ENCODE results near the gene LOXHD1.

DNA sequence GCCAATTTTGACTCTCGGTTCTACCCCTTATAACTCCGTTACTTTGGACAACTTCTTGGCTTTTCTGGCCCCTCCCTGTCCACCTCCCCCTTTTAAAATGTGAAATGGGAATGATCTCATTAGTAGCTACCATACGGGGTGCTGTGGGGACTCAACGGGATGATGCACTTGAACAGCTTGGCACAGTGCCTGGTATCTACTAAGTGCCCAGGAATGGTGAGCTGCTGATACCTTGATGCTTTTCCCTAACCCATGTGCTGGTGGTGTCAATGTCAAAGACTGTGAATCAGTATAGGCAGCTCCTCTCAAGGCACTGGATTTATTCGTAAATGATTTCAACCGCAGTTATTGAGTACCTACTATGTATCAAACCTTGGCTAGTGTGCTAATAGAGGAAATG, 204.2 kb downstream of the LOXHD1 start:
- TF ChIP-seq, protein P1, sequence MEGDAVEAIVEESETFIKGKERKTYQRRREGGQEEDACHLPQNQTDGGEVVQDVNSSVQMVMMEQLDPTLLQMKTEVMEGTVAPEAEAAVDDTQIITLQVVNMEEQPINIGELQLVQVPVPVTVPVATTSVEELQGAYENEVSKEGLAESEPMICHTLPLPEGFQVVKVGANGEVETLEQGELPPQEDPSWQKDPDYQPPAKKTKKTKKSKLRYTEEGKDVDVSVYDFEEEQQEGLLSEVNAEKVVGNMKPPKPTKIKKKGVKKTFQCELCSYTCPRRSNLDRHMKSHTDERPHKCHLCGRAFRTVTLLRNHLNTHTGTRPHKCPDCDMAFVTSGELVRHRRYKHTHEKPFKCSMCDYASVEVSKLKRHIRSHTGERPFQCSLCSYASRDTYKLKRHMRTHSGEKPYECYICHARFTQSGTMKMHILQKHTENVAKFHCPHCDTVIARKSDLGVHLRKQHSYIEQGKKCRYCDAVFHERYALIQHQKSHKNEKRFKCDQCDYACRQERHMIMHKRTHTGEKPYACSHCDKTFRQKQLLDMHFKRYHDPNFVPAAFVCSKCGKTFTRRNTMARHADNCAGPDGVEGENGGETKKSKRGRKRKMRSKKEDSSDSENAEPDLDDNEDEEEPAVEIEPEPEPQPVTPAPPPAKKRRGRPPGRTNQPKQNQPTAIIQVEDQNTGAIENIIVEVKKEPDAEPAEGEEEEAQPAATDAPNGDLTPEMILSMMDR (IDR thresholded peaks at IDR 0.05) = no peak
- TF ChIP-seq, protein P2, sequence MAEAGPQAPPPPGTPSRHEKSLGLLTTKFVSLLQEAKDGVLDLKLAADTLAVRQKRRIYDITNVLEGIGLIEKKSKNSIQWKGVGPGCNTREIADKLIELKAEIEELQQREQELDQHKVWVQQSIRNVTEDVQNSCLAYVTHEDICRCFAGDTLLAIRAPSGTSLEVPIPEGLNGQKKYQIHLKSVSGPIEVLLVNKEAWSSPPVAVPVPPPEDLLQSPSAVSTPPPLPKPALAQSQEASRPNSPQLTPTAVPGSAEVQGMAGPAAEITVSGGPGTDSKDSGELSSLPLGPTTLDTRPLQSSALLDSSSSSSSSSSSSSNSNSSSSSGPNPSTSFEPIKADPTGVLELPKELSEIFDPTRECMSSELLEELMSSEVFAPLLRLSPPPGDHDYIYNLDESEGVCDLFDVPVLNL (CRISPR knock-in tag; IDR thresholded peaks at IDR 0.05; ENCODE audit: borderline replicate concordance, low read depth) = no peak
- TF ChIP-seq, protein P3, sequence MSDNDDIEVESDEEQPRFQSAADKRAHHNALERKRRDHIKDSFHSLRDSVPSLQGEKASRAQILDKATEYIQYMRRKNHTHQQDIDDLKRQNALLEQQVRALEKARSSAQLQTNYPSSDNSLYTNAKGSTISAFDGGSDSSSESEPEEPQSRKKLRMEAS (CRISPR knock-in tag; IDR thresholded peaks at IDR 0.05) = no peak
- TF ChIP-seq, protein P4, sequence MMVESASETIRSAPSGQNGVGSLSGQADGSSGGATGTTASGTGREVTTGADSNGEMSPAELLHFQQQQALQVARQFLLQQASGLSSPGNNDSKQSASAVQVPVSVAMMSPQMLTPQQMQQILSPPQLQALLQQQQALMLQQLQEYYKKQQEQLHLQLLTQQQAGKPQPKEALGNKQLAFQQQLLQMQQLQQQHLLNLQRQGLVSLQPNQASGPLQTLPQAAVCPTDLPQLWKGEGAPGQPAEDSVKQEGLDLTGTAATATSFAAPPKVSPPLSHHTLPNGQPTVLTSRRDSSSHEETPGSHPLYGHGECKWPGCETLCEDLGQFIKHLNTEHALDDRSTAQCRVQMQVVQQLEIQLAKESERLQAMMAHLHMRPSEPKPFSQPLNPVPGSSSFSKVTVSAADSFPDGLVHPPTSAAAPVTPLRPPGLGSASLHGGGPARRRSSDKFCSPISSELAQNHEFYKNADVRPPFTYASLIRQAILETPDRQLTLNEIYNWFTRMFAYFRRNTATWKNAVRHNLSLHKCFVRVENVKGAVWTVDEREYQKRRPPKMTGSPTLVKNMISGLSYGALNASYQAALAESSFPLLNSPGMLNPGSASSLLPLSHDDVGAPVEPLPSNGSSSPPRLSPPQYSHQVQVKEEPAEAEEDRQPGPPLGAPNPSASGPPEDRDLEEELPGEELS (CRISPR knock-in tag; IDR thresholded peaks at IDR 0.05) = no peak
- TF ChIP-seq ELF4 (CRISPR knock-in tag; IDR thresholded peaks at IDR 0.05; ENCODE audit: low read depth) (no peak), ZNF232 (CRISPR knock-in tag; IDR thresholded peaks at IDR 0.05) (no peak), KAT7 (CRISPR knock-in tag; IDR thresholded peaks at IDR 0.05; ENCODE audit: borderline replicate concordance) (no peak), RELA (CRISPR knock-in tag; IDR thresholded peaks at IDR 0.05; ENCODE audit: borderline replicate concordance) (no peak)
- TF ChIP-seq, protein P5, sequence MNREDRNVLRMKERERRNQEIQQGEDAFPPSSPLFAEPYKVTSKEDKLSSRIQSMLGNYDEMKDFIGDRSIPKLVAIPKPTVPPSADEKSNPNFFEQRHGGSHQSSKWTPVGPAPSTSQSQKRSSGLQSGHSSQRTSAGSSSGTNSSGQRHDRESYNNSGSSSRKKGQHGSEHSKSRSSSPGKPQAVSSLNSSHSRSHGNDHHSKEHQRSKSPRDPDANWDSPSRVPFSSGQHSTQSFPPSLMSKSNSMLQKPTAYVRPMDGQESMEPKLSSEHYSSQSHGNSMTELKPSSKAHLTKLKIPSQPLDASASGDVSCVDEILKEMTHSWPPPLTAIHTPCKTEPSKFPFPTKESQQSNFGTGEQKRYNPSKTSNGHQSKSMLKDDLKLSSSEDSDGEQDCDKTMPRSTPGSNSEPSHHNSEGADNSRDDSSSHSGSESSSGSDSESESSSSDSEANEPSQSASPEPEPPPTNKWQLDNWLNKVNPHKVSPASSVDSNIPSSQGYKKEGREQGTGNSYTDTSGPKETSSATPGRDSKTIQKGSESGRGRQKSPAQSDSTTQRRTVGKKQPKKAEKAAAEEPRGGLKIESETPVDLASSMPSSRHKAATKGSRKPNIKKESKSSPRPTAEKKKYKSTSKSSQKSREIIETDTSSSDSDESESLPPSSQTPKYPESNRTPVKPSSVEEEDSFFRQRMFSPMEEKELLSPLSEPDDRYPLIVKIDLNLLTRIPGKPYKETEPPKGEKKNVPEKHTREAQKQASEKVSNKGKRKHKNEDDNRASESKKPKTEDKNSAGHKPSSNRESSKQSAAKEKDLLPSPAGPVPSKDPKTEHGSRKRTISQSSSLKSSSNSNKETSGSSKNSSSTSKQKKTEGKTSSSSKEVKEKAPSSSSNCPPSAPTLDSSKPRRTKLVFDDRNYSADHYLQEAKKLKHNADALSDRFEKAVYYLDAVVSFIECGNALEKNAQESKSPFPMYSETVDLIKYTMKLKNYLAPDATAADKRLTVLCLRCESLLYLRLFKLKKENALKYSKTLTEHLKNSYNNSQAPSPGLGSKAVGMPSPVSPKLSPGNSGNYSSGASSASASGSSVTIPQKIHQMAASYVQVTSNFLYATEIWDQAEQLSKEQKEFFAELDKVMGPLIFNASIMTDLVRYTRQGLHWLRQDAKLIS (CRISPR knock-in tag; IDR thresholded peaks at IDR 0.05; ENCODE audit: borderline replicate concordance) = no peak
- TF ChIP-seq, protein P6, sequence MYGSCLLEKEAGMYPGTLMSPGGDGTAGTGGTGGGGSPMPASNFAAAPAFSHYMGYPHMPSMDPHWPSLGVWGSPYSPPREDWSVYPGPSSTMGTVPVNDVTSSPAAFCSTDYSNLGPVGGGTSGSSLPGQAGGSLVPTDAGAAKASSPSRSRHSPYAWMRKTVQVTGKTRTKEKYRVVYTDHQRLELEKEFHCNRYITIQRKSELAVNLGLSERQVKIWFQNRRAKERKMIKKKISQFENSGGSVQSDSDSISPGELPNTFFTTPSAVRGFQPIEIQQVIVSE (CRISPR knock-in tag; IDR thresholded peaks at IDR 0.05; ENCODE audit: borderline replicate concordance) = no peak
